Stimulated activated CD8-positive, alpha-beta memory T cell treated with anti-CD3 and anti-CD28 coated beads, Interleukin-7, amount 100 ng/mL, for 1 hour (primary cell): ENCODE results near the gene ST3GAL3.

Experiments
- DNase-seq, 2 donors: peaks; one replicate each; pipeline ENCODE4 v3.0.0-alpha.2; 2020; ENCODE audit warnings: low read depth in 2 of 2

ST3GAL3 gene

GRCh38 chr1:43850591-43851233 lies 143.4 kb downstream of the ST3GAL3 start:
- no peak for DNase-seq

DNA sequence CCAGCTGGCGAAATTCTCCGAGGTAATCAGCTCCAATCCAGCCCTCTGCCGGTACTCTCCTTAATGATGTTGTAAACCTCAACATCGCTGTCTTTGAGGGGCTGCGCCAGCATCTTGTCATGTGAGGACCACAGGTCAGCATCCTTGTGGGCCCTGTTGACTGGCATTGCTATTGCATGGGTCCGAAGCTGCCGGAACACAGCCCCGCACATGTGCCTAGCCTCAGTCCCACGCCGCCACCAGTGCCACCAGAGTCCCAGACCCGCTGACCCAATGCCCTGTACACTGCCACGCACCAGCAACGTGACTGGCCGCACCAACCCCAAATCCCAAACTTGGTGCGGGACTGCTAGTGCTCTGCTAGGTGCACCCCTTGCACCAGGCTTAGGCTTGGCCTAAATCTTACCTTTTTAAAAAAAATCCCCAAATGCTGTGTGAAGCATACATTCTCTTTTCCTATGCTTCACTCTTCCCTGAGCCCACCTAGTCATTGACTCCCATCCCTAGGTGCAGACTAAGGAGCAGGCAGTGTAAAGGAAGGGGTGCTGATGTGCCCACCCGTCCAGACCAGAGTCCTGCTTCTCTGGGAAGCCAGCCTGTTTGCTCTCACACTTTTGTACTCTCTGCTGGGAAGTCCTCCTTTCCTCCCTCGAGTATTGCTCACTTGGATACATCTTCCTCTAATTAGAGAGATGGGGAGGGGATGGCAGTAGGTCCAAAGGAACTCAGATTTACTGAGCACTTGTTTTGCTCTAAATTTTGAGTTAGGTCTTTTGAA lies 144.4 kb downstream of the ST3GAL3 start:
- DNase-seq, result no peak

DNA sequence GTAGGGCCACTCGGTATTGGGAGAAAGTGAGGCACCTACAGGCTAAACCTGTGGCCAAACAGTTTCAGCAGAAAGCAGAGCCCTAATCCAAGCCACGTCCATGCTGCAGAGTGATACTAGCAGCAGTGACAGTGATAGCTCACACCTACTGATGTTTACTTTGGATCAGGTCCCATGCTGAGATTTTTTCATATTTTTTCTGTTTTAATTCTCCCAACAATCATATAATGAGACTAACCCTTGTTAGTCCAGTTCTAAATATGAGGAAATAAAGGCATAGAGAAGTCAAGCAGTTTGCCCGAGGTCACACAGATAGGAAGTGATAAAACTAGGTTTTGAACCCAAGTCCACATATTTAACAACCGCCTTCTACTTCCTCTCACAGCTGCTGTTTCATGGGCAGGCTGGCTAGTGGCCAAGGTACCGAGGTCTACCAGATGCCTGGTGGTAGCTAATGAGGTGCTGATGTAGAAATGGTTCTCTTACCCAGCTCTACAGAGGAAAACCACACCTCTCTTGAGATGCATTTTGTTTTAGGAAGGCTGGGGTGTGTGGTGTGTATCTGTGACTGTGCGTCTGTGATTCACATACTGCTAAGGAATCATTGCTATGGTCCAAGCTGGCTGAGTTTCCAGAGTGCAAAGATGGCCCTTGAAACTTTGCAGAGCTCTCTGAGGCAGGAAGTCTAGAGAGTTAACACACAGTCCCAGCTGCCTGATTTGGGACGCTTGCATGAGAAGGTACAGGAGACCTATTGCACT lies 146.0 kb downstream of the ST3GAL3 start:
- peak in 1 of 2 donors; percentile 7 for DNase-seq

DNA sequence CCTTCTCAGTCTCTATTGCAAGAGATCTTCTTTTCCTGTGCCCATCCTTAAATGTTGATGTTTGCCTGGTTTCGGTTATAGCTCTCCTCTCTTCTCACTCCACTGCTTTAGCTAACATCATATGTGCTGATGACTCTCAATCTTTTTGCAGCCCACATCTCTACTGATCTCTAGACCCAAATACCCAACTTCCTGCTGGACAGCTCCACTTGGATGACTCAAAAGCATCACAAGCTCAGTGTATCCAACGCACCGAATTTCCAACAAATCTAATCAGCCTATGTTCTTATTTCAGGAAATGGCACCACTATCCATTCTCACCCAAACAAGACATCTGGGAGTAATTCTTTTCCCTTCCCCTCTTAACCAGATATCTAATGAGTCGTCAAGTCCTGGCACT lies 147.1 kb downstream of the ST3GAL3 start:
- DNase-seq, result no peak

- DNase-seq, result no peak
Measured at GRCh38 chr1:43856188-43856587, 148.9 kb downstream of the ST3GAL3 start.

- DNase-seq, result no peak
Measured at GRCh38 chr1:43857163-43857562, 149.8 kb downstream of the ST3GAL3 start.

GRCh38 chr1:43858324-43858723 lies 151.0 kb downstream of the ST3GAL3 start:
- no peak for DNase-seq

DNA sequence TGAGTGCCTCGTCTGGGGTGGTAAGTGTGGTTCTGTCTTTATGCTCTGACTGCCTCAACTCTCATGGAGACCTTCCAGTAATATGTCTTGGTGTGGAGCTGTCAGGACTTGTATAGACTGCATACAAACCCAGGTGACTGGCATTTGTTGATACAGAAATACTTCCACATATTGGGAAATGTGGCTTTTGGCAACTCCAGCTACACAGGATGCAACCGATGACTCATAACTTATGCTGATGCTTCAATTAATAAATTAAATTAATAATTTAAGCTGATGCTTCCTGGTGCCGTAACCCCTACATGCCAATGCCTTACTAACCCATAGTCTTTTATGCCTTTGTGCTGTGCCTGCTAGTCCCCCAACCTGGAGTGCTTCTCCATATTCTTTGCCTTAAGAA lies 154.0 kb downstream of the ST3GAL3 start:
- no peak for DNase-seq

- no peak for DNase-seq
Measured at GRCh38 chr1:43861988-43862735, 154.8 kb downstream of the ST3GAL3 start.

DNA sequence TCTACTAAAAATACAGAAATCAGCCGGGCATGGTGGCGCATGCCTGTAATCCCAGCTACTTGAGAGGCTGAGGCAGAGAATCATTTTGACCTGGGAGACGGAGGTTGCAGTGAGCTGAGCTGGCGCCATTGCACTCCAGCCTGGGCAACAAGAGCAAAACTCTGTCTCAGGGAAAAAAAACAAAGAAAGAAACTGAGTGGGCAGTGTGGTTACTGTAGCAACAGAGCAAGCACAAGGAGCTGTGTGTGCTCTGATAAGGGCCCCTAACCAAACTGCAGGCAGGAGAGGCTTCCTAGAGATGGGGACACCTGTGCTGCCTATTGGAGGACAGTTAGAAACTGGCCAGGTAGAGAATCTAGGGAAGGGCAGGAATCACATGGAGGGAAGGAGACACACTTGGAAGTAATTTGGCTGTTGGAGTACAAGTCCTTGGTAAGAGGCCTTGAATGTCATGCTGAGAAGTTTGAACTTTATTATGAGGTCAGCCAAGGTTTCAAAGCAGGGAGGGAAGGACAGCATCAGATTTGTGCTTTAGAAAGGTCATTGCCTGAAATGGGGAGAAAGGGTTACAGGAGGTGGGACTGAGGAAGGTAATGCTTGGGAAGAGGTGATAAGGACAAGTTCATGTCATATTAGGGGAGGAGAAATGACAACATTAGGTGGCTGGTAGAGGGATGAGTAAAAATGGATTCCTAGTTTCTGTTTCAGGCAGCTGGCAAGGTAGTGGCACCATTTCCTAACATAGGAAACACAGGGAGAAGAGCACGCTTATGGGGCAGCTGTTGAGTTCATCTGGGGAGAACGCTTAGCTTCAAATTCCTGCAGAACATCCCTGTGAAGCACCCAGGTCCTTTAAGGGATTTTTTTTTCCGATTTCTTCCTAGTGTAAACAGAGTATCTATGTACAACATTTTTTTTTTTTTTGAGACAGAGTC lies 157.0 kb downstream of the ST3GAL3 start:
- DNase-seq, result no peak

- DNase-seq, result no peak
Measured at GRCh38 chr1:43866201-43866600, 158.9 kb downstream of the ST3GAL3 start.

GRCh38 chr1:43867976-43868740 lies 160.8 kb downstream of the ST3GAL3 start:
- no peak for DNase-seq

DNA sequence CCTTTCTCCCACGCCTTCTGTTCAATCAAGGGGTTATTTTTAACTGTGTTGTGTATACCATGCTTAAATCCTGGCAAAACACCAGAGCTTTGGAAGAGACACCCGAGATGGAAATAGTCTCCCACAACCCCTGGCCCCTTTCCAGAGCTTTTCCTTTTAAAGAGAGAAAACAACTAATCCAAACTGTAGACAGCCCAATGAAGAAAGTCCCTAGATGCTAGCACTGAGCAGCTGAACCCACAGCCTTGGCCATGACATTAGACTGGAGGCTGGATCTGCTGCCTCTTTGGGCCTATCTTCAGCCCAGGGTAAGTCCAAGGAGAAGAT lies 161.4 kb downstream of the ST3GAL3 start:
- no peak for DNase-seq

DNA sequence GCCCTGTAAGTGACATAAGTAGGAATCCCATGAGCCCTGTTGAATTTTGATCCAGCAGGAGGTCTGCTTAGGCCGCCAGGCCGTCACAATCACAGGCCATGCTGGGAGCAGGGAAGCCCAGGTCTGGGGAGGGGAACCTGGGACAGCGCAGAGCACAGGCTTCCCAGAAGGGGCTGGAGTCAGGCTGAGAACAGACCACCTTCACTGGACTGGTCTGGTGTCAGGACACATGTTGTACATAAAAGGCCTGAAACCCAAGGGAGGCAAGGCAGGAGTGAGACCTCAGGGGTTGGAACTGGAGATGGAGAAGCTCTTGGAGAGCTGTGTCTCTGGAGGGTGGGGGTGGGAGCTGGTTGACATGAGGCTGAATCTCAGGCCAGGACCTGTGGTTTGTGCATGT lies 163.0 kb downstream of the ST3GAL3 start:
- no peak for DNase-seq

DNA sequence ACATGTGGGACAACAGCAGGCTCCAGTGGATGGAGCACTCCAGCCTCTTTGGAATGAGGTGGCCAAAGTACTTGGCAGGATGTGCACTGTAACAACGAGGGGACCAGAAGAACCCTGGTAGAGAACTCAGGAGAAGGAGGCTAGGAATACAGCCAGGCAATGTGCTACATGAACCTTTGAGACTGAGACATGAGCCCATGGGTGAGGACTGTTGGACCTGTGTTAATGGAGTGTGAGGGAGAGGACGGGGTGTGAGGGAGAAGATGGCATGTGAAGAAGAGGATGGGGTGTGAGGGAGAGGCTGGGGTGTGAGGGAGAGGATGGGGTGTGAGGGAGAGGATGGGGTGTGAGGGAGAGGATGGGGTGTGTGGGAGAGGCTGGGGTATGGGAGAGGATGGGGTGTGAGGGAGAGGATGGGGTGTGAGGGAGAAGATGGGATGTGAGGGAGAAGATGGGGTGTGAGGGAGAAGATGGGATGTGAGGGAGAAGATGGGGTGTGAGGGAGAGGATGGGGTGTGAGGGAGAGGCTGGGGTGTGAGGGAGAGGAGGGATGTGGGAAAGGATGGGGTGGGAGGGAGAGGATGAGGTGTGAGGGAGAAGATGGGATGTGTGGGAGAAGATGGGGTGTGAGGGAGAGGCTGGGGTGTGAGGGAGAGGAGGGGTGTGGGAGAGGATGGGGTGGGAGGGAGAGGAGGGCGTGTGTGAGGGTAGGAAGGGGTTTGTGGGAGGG lies 164.0 kb downstream of the ST3GAL3 start:
- no peak for DNase-seq

DNA sequence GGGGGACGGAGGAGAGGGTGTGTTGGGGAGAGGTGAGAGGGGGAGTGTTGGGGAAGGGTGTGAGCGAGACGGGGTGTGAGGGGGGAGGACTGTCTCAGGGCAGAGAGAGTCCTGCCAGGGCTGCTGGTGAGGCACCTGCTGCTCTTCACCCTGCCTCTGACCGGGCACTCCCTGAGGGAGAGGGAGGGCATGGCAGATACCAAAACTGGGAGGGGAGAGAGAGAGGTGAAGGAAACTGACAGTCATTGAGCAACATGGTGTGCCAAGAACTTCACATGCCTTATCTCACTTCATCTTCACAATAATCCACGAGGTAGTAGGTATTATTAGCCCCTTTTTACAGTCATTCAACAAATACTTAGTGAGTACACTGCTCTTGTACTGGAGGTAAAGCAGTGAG lies 164.9 kb downstream of the ST3GAL3 start:
- DNase-seq, result no peak

DNA sequence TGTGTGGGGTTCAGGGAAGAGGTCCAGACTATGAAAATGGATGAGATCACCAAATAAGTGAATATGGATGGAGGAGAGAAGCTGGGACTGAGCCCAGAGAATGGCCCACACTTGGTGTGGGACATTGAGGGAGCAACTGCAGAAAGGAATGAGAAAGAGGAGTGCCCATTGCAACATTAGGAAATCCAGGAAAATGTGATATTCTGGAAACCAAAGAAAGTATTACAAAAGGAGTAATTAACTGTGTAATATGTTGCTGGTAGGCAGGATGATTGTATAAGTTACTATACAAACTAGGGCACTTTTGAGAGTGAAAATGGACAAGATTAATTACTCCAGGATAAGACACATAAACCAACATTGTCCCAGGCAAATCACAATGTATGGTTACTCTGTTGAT lies 166.5 kb downstream of the ST3GAL3 start:
- no peak for DNase-seq

DNA sequence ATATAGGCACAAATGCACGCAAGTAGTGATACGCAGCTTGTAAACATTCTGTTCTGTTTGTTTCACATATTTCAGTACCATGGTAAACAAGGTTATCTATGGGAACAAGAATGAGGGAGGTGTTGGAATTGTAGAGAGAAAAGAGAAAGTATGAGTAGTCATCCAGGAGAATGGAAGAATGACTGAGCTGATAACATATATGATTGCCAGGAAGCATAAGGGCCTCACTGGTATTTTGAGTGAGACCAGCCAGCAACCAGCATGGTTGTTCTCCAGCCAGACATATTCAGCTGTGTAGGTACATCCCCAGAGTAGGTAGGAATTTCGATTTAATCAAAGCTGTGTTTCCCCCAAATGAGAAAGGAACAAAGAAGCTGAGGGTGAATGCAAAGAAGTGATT lies 167.4 kb downstream of the ST3GAL3 start:
- no peak for DNase-seq

DNA sequence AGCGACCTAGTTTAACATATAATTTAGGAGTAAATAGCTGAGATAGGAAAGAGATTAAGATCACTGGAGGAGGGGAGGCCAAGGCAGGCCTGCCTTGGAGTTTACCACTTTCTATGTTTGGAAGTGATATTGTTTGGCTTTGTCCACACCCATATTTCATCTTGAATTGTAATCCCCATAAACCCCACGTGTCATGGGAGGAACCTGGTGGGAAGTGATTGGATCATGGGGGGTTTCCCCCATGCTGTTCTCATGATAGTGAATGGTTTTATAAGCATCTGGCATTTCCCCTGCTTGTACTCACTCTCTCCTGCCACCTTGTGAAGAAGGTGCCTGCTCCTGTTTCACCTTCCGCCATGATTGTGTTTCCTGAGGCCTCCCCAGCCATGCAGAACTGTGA lies 168.0 kb downstream of the ST3GAL3 start:
- DNase-seq, result no peak

- no peak for DNase-seq
Measured at GRCh38 chr1:43877101-43877500, 169.8 kb downstream of the ST3GAL3 start.
